AG04450 (cell line): ENCODE measurements around the gene TIRAP. TPM values are rescaled to one million over a fixed set of nuclear protein-coding genes. Genes with fewer than 3 reads are reported as not detected.
A peak's percentile ranks its signal among the peaks of the same experiment; 100 is the strongest.

Experiments used
- CTCF ChIA-PET: fragments of 300-600, 350-600 bp; formaldehyde crosslinking; extraction: SDS; loops from one replicate; lab custom pipeline; 2022; ENCODE audit warnings: antibody characterized with exemption, inconsistent platforms; lab: Charles Lee
- POLR2A ChIA-PET: fragments of 350-600 bp; formaldehyde crosslinking; extraction: SDS; loops from one replicate; lab custom pipeline; 2021; ENCODE audit warnings: antibody characterized with exemption, inconsistent platforms; lab: Yijun Ruan, JAX
- DNase-seq: peaks from one replicate; pipeline ENCODE4 v3.0.0-alpha.2; 2011; ENCODE audit warnings: low read depth, low spot score
- H3K27ac ChIP-seq: one replicate; pipeline ENCODE4 v1.5.1; 2012; ENCODE audit warnings: low read depth, low read length, control low read depth
- H3K27me3 ChIP-seq: one replicate; pipeline ENCODE4 v1.6.0; 2012; ENCODE audit warnings: low read length; ENCODE audit not compliant: control insufficient read depth, insufficient read depth
- H3K4me3 ChIP-seq: 2 replicates; pipeline ENCODE4 v1.5.1; 2011; ENCODE audit warnings: mild to moderate bottlenecking, low read depth, low read length, control low read depth
- H3K9me3 ChIP-seq: 2 replicates; pipeline ENCODE4 v1.5.1; 2012; ENCODE audit warnings: low read length; ENCODE audit not compliant: control insufficient read depth, insufficient read depth
- polyA plus RNA-seq: library from polyadenylated mRNA; depleted of rRNA; stranded (reverse); fragments of >200 nt; gene quantifications from 2 replicates; pipeline ENCODE4 v1.2.3, GENCODE V29; 2011
- TF ChIP-seq, protein P1 (sequence below): IDR thresholded peaks from 2 replicates; pipeline ENCODE4 v1.5.1; 2011; ENCODE audit warnings: low read depth, low read length, control low read depth, inconsistent platforms

TIRAP gene
- polyA plus RNA-seq, 1 experiment, result 4.9 TPM

DNA sequence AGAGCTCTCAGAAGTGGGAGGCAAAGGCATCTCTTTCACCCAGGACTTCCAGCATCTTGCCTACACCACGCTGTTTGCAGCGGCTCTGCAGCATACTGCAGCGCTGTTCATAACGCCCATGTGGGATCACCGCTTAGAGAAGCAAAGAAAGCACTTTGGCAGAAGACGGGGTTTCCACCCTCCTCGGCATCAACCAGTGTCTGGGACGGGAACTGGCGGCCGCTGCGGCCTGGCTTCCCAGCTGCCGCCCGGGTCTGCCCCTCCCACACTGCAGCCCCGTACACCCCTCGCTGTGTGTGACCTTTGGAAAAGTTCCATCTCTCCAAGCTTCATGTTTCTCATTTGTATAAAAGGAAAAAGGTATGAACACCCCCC is 545 bp upstream of the TIRAP start:
- POLR2A ChIA-PET, result interaction anchor here (1.2 kb wide), 1 partner anchor 13 kb away, joined by 4 read pairs; the partner anchor contains the start of genes FOXRED1 and SRPRA
- Histone ChIP-seq H3K4me3 (peak overlapping the region; percentile 78), H3K27ac (no peak overlapping the region), H3K9me3 (no peaks in the 10 kb centered on the region), H3K27me3 (no peaks in the 10 kb centered on the region)
- TF ChIP-seq, protein P1, sequence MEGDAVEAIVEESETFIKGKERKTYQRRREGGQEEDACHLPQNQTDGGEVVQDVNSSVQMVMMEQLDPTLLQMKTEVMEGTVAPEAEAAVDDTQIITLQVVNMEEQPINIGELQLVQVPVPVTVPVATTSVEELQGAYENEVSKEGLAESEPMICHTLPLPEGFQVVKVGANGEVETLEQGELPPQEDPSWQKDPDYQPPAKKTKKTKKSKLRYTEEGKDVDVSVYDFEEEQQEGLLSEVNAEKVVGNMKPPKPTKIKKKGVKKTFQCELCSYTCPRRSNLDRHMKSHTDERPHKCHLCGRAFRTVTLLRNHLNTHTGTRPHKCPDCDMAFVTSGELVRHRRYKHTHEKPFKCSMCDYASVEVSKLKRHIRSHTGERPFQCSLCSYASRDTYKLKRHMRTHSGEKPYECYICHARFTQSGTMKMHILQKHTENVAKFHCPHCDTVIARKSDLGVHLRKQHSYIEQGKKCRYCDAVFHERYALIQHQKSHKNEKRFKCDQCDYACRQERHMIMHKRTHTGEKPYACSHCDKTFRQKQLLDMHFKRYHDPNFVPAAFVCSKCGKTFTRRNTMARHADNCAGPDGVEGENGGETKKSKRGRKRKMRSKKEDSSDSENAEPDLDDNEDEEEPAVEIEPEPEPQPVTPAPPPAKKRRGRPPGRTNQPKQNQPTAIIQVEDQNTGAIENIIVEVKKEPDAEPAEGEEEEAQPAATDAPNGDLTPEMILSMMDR, result no peak
- CTCF ChIA-PET, result interaction anchor here (0.6 to 1.1 kb wide), 2 partner anchors 63 to 198 kb away, joined by 3 read pairs; no protein-coding TSS in a partner anchor
- no peak for DNase-seq

DNA sequence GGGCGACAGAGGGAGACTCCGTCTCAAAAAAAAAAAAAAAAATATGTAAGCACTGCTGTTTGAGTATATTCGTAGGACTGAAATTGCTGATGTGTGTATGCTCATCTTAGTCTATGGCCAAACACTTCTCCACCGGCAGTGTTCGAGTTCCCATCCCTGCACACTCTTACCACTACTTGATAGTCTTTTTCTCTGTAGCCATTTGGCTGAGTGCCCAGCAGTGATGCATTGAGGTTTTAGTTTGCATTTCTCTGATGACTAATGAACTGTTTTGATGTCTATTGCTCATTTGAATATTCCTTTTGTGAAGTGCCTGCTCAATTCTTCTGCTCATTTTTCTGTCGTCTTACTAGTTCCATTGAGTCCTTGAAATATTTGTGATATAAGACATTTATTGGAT is 1.9 kb downstream of the TIRAP start:
- Histone ChIP-seq H3K4me3 (no peak overlapping the region), H3K9me3 (no peaks in the 10 kb centered on the region), H3K27me3 (no peaks in the 10 kb centered on the region), H3K27ac (no peak overlapping the region)
- CTCF ChIA-PET, result interaction anchor here (0.7 kb wide), 2 partner anchors 196 to 1518 kb away, joined by 5 to 6 read pairs; no protein-coding TSS in a partner anchor
- DNase-seq, result peak; percentile 85
- TF ChIP-seq, protein P1, result no peak
- POLR2A ChIA-PET, result no interaction called here

DNA sequence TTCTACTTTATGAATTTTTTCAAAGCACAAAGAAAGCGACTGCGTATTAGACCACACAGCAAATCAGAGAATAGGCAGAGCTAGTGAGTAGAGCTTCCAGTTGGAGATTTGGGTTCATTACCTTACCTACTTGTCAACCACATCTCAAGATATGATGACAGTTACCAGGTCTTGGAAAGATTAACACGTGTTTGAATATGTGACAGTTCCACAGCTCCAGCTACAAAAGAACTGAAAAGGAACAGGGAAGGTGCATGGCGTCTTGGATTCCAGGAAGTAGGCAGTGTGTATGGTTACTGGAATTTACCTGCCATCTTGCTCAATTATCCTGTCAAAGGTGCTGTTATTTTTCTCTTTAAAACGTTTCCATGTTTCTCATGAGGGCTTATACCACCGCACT is 5.3 kb downstream of the TIRAP start:
- TF ChIP-seq, protein P1, result no peak
- POLR2A ChIA-PET, result no interaction called here
- no peak overlapping the region for H3K4me3 ChIP-seq

DNA sequence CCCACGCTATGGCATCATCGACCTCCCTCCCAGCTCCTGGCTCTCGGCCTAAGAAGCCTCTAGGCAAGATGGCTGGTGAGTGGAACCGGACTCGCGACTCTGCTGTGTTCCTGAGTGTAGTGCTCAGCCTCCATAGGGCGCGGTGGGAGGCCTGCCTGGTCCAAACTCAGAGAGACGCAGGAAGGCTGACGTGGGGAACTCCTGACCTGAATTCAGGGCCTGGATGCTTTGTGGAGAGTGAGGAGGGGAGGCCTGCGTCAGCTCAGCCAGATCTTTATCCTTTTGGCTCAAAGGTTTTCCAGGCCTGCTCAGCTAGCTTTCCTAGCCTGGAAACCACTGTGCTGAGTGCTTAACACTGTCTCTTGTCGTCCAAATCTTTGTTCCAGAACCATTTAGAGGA is 8.0 kb downstream of the TIRAP start:
- no peak for DNase-seq
- ChIA-PET CTCF (no interaction called here), POLR2A (interaction anchor here (0.6 kb wide), 1 partner anchor 42 kb away, joined by 5 read pairs; no protein-coding TSS in a partner anchor)
- Histone ChIP-seq H3K27ac (no peak overlapping the region), H3K27me3 (no peaks in the 10 kb centered on the region), H3K9me3 (no peaks in the 10 kb centered on the region; the same call in 1 of the 2 replicates), H3K4me3 (no peak overlapping the region)
- TF ChIP-seq, protein P1, result no peak

More for the DNA sequence above, 5.3 kb downstream of the TIRAP start:
- CTCF ChIA-PET, result interaction anchor here (0.5 kb wide), 1 partner anchor 131 kb away, joined by 6 read pairs; no protein-coding TSS in a partner anchor
- H3K27ac ChIP-seq, result no peak overlapping the region
- H3K27me3 ChIP-seq, result no peaks in the 10 kb centered on the region
- DNase-seq, result no peak
- no peaks in the 10 kb centered on the region; the same call in 1 of the 2 replicates for H3K9me3 ChIP-seq

DNA sequence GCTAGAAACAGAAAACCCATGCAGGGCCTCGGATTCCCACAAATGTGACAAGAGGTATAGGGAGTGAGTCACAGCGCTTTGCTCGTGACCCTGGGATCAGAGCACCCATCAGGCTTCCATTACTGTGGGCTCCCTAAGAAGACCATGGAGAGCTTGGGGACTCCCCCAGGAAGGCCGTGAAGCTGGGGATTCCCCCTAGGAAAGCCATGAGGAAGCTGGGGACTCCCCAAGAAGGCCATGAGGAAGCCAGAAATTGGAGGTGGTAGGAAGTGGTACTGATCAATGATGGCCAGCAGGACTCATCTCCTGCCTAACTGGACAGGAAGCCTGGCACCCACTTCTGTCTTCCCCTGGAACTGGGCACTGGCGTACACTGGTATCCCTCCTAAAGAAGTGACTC is 10.8 kb downstream of the TIRAP start:
- no peak for DNase-seq
- ChIA-PET POLR2A (interaction anchor here (0.7 kb wide), 1 partner anchor 10 kb away, joined by 3 read pairs; the partner anchor contains the start of gene DCPS), CTCF (no interaction called here)
- Histone ChIP-seq H3K4me3 (no peak overlapping the region), H3K27me3 (no peaks in the 10 kb centered on the region), H3K27ac (no peak overlapping the region), H3K9me3 (no peaks in the 10 kb centered on the region; the same call in 1 of the 2 replicates)
- TF ChIP-seq, protein P1, result no peak
